Measurements from ENCODE around the gene PARK7. TPM values are rescaled to one million over a fixed set of nuclear protein-coding genes. Genes with fewer than 3 reads are reported as not detected.

Gene PARK7
- total and polyA plus RNA-seq, 2 experiments from 2014 or later = 178 to 679 TPM

- TF ChIP-seq ZNF462 (CRISPR knock-in tag; IDR thresholded peaks at IDR 0.05) = no peak
- no peak for TF ChIP-seq CREB1 (CRISPR knock-in tag; IDR thresholded peaks at IDR 0.05; ENCODE audit: low read depth)
- no peak for TF ChIP-seq EZH2phosphoT487 (IDR thresholded peaks at IDR 0.05; ENCODE audit: unreplicated experiment)
- no peak for TF ChIP-seq ZNF331 (CRISPR knock-in tag; IDR thresholded peaks at IDR 0.05; ENCODE audit: low read depth)
- no peak for TF ChIP-seq NANOG (IDR thresholded peaks at IDR 0.05; ENCODE audit: borderline replicate concordance)
- no peak for TF ChIP-seq EZH2 (IDR thresholded peaks at IDR 0.05; ENCODE audit: low read depth, unreplicated experiment)
- no peak for TF ChIP-seq POLR2AphosphoS5 (IDR thresholded peaks at IDR 0.05; ENCODE audit: low read depth)
- no peak for TF ChIP-seq CTCF (conservative IDR thresholded peaks at IDR 0.05; ENCODE audit: low read depth in 2 of 2)
Measured at GRCh38 chr1:7992885-7993284, 31.4 kb downstream of the PARK7 start (continued).

Data from GM23338 (cell line).